ENCODE data around the gene RNF133.
"Not testable (repeated sequence)": the region's sequence is repeated elsewhere in the genome, so short reads cannot be mapped to it uniquely, and the experiment has no call there.

Gene RNF133

DNA sequence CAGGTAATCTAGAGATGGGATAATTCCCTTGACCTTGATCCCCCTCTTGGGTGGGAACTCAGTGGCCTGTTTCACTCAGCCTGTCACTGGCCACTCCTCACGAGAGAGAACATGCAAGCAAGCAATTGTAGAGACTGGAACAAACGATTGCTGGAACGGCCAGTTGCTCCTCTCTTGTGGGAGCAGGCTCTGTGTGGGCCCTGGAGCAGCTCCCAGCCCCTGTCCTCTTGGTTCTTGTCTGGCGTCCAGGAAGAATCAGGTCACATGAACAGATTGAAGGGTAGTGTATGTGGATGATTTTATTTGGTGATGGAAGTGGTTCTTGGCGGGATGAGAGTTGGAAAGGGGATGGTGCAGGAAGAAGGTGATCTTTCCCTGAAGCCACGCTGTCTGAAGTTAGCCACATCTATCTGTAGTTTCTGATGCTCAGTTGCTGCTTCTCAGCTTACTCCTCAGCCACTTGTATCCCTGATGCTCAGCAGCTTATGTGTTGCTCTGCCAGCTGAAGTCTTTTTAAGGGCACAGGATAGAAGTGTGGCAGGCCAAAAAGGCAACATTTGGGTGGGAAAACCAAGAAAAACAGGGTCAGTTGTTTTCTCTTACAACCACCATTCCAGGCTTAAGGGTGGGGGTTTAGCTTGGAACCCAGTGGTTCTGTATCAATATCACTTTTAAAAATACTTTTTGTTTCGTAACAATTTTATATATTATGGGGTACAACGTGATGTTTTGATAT is 15.9 kb downstream of the RNF133 start:
- peaks cover 6 to 11% of the 10 kb centered on the region in 2 donors for H3K9me3 Mint-ChIP-seq
- ATAC-seq (replicated peaks) (no peak), DNase-seq (no peak)
- H3K4me1 Mint-ChIP-seq (ENCODE audit: low read depth in 2 of 2) = no peaks in the 10 kb centered on the region
- H3K36me3 Mint-ChIP-seq (ENCODE audit: insufficient read depth) = no peaks in the 10 kb centered on the region
- no peaks in the 10 kb centered on the region for H3K27me3 Mint-ChIP-seq
- H3K4me3 Mint-ChIP-seq = no peak overlapping the region
- H3K27ac Mint-ChIP-seq = no peak overlapping the region

- H3K27me3 Mint-ChIP-seq; H3K27ac Mint-ChIP-seq; H3K4me1 Mint-ChIP-seq (ENCODE audit: low read depth in 2 of 2); DNase-seq; H3K36me3 Mint-ChIP-seq (ENCODE audit: insufficient read depth); H3K4me3 Mint-ChIP-seq; ATAC-seq (replicated peaks): not testable (repeated sequence)
- H3K9me3 Mint-ChIP-seq = peaks cover 11 to 25% of the 10 kb centered on the region in 2 donors
Observed at GRCh38 chr7:122681186-122681585, 17.7 kb downstream of the RNF133 start.

- no peaks in the 10 kb centered on the region for H3K27me3 Mint-ChIP-seq
- no peaks in the 10 kb centered on the region for H3K4me1 Mint-ChIP-seq (ENCODE audit: low read depth in 2 of 2)
- DNase-seq = no peak
Observed at GRCh38 chr7:122679813-122680212, 19.1 kb downstream of the RNF133 start.

GRCh38 chr7:122679269-122679709 is 19.6 kb downstream of the RNF133 start:
- not testable (repeated sequence) for H3K27me3 Mint-ChIP-seq; H3K36me3 Mint-ChIP-seq (ENCODE audit: insufficient read depth); ATAC-seq (replicated peaks); DNase-seq; H3K27ac Mint-ChIP-seq; H3K4me1 Mint-ChIP-seq (ENCODE audit: low read depth in 2 of 2); H3K4me3 Mint-ChIP-seq
- H3K9me3 Mint-ChIP-seq = peaks cover 14 to 25% of the 10 kb centered on the region in 2 donors

More at GRCh38 chr7:122679813-122680212, 19.1 kb downstream of the RNF133 start:
- ATAC-seq (replicated peaks) = no peak
- Mint-ChIP-seq H3K4me3 (no peak overlapping the region), H3K36me3 (ENCODE audit: insufficient read depth) (no peaks in the 10 kb centered on the region), H3K9me3 (peaks cover 13 to 25% of the 10 kb centered on the region in 2 donors), H3K27ac (no peak overlapping the region)

DNA sequence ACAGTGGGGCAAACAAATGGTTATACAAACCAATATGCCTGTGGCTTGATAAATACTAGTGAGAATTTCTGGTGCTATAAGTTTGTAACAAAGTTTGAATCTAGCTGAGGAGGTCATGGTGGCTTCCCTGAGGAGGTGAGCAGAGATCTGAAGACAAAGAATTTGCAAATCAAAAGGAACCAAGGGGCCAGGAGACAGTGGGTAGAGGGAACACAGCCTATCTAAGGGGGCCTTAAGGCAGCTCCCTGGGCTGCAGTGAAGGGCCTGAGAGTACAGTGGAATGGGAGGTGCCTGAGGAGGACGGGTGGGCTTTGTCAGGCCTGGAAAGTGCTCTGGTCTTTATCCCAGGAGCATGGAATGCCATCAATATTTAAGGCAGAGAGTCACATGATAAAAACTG is 21.8 kb downstream of the RNF133 start:
- H3K27me3 Mint-ChIP-seq = no peaks in the 10 kb centered on the region
- H3K36me3 Mint-ChIP-seq (ENCODE audit: insufficient read depth) = no peaks in the 10 kb centered on the region
- no peaks in the 10 kb centered on the region for H3K4me1 Mint-ChIP-seq (ENCODE audit: low read depth in 2 of 2)

DNA sequence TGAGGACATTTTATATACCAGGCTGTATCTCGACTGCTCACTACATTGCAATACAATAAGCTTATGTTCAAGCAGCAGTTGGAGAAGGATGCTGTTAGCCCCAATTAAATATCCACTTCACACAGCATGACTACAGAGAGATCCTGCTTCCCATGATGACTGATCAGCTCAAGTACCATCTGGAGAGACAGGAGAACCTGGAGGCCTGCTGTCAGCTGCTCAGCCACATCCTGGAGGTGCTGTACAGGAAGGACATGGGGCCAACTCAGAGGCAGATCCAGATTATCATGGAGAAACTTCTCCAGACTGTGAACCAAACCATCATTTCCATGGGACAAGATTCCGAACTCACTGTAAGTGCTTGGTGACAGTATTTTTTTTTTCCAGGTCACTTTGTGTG is 22.5 kb downstream of the RNF133 start:
- Mint-ChIP-seq H3K4me3 (no peak overlapping the region), H3K27me3 (no peaks in the 10 kb centered on the region), H3K36me3 (ENCODE audit: insufficient read depth) (no peaks in the 10 kb centered on the region), H3K27ac (no peak overlapping the region), H3K9me3 (peaks cover 18% of the 10 kb centered on the region in 2 donors), H3K4me1 (ENCODE audit: low read depth in 2 of 2) (no peaks in the 10 kb centered on the region)
- ATAC-seq (replicated peaks) (no peak), DNase-seq (no peak)

More for the DNA sequence above, 21.8 kb downstream of the RNF133 start:
- DNase-seq (no peak), ATAC-seq (replicated peaks) (no peak)
- no peak overlapping the region for H3K27ac Mint-ChIP-seq
- H3K9me3 Mint-ChIP-seq = peaks cover 16 to 18% of the 10 kb centered on the region in 2 donors
- no peak overlapping the region for H3K4me3 Mint-ChIP-seq

DNA sequence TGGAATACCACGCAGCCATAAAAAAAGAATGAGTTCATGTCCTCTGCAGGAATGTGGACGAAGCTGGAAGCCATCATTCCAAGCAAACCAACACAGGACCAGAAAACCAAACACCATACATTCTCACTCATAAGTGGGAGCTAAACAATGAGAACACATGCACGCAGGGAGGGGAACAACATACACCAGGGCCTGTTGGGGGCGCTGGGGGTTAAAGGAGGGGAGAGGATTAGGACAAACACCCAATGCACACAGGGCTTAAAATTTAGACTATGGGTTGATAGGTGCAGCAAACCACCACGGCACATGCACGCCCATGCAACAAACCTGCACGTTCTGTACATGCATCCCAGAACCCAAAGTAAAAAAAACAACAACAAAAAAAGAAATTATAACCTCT is 23.3 kb downstream of the RNF133 start:
- no peaks in the 10 kb centered on the region for H3K4me1 Mint-ChIP-seq (ENCODE audit: low read depth in 2 of 2)
- H3K27me3 Mint-ChIP-seq = no peaks in the 10 kb centered on the region
- no peak overlapping the region for H3K4me3 Mint-ChIP-seq
- H3K27ac Mint-ChIP-seq = no peak overlapping the region
- H3K36me3 Mint-ChIP-seq (ENCODE audit: insufficient read depth) = no peaks in the 10 kb centered on the region
- DNase-seq (no peak), ATAC-seq (replicated peaks) (no peak)
- H3K9me3 Mint-ChIP-seq = peaks cover 20 to 25% of the 10 kb centered on the region in 2 donors

GRCh38 chr7:122675011-122675410 is 23.9 kb downstream of the RNF133 start:
- peaks cover 20 to 26% of the 10 kb centered on the region in 2 donors for H3K9me3 Mint-ChIP-seq
- ATAC-seq (replicated peaks) (no peak), DNase-seq (no peak)
- H3K4me1 Mint-ChIP-seq (ENCODE audit: low read depth in 2 of 2) = no peaks in the 10 kb centered on the region
- H3K27me3 Mint-ChIP-seq = no peaks in the 10 kb centered on the region
- H3K36me3 Mint-ChIP-seq (ENCODE audit: insufficient read depth) = no peaks in the 10 kb centered on the region
- H3K27ac Mint-ChIP-seq = no peak overlapping the region
- H3K4me3 Mint-ChIP-seq = no peak overlapping the region

- Mint-ChIP-seq H3K4me1 (ENCODE audit: low read depth in 2 of 2) (no peaks in the 10 kb centered on the region), H3K36me3 (ENCODE audit: insufficient read depth) (no peaks in the 10 kb centered on the region), H3K27me3 (no peaks in the 10 kb centered on the region), H3K4me3 (no peak overlapping the region), H3K9me3 (peaks cover 17 to 26% of the 10 kb centered on the region in 2 donors), H3K27ac (no peak overlapping the region)
- DNase-seq (no peak), ATAC-seq (replicated peaks) (no peak)
Observed at GRCh38 chr7:122674502-122674901, 24.4 kb downstream of the RNF133 start.

GRCh38 chr7:122673951-122674350 is 25.0 kb downstream of the RNF133 start:
- no peaks in the 10 kb centered on the region for H3K36me3 Mint-ChIP-seq (ENCODE audit: insufficient read depth)
- no peaks in the 10 kb centered on the region for H3K4me1 Mint-ChIP-seq (ENCODE audit: low read depth in 2 of 2)
- H3K27me3 Mint-ChIP-seq = no peaks in the 10 kb centered on the region
- ATAC-seq (replicated peaks) = no peak
- H3K4me3 Mint-ChIP-seq = no peak overlapping the region
- no peak for DNase-seq
- H3K27ac Mint-ChIP-seq = no peak overlapping the region
- peaks cover 15 to 26% of the 10 kb centered on the region in 2 donors for H3K9me3 Mint-ChIP-seq

- no peaks in the 10 kb centered on the region for H3K4me1 Mint-ChIP-seq (ENCODE audit: low read depth in 2 of 2)
- DNase-seq = no peak
- H3K4me3 Mint-ChIP-seq = no peak overlapping the region
- H3K36me3 Mint-ChIP-seq (ENCODE audit: insufficient read depth) = no peaks in the 10 kb centered on the region
- H3K9me3 Mint-ChIP-seq = peaks cover 16 to 27% of the 10 kb centered on the region in 2 donors
- ATAC-seq (replicated peaks) = no peak
- H3K27ac Mint-ChIP-seq = no peak overlapping the region
- H3K27me3 Mint-ChIP-seq = no peaks in the 10 kb centered on the region
Observed at GRCh38 chr7:122672536-122672935, 26.4 kb downstream of the RNF133 start.

DNA sequence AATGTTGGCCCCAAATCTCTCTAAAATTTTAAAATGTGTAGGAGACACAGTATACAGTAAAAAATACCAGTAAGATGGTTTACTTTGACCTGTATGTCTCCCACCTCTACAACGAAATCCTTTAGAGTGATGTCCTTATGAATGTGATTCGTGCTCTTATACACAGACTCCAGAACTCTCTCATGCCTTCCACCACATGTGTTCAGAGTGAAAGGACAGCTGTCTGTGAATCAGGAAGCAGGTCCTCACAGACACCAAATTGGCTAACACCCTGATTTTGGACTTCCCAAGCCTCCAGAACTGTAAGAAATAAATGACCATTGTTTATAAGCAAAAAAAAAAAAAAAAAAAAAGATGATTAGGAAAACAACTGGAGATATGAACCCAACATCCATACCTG is 35.2 kb downstream of the RNF133 start:
- Mint-ChIP-seq H3K27me3 (no peaks in the 10 kb centered on the region), H3K4me1 (ENCODE audit: low read depth in 2 of 2) (no peaks in the 10 kb centered on the region), H3K9me3 (peaks cover 8 to 32% of the 10 kb centered on the region in 2 donors), H3K4me3 (no peak overlapping the region), H3K27ac (no peak overlapping the region), H3K36me3 (ENCODE audit: insufficient read depth) (no peaks in the 10 kb centered on the region)
- DNase-seq = no peak
- no peak for ATAC-seq (replicated peaks)

GRCh38 chr7:122658856-122659255 is 40.1 kb downstream of the RNF133 start:
- Mint-ChIP-seq H3K9me3 (peaks cover 6 to 12% of the 10 kb centered on the region in 2 donors), H3K27me3 (no peaks in the 10 kb centered on the region), H3K27ac (no peak overlapping the region), H3K4me3 (no peak overlapping the region), H3K36me3 (ENCODE audit: insufficient read depth) (no peaks in the 10 kb centered on the region), H3K4me1 (ENCODE audit: low read depth in 2 of 2) (no peaks in the 10 kb centered on the region)
- no peak for DNase-seq
- ATAC-seq (replicated peaks) = no peak

GRCh38 chr7:122653685-122654084 is 45.2 kb downstream of the RNF133 start:
- no peak for DNase-seq
- peaks cover 3 to 21% of the 10 kb centered on the region in 2 donors for H3K9me3 Mint-ChIP-seq
- no peaks in the 10 kb centered on the region for H3K36me3 Mint-ChIP-seq (ENCODE audit: insufficient read depth)
- no peaks in the 10 kb centered on the region for H3K4me1 Mint-ChIP-seq (ENCODE audit: low read depth in 2 of 2)
- H3K27me3 Mint-ChIP-seq = no peaks in the 10 kb centered on the region
- no peak overlapping the region for H3K27ac Mint-ChIP-seq
- ATAC-seq (replicated peaks) = no peak
- H3K4me3 Mint-ChIP-seq = no peak overlapping the region
